Measurements from ENCODE around the gene STK24.

STK24 gene

GRCh38 chr13:98467263-98467985, 109.5 kb downstream of the STK24 start:
- no peak for DNase-seq

GRCh38 chr13:98466634-98467236, 110.2 kb downstream of the STK24 start:
- DNase-seq = peak; percentile 64

GRCh38 chr13:98462946-98463345, 114.0 kb downstream of the STK24 start:
- DNase-seq = no peak

- DNase-seq = no peak
Measured at GRCh38 chr13:98462241-98462882, 114.5 kb downstream of the STK24 start.

- DNase-seq = no peak
Measured at GRCh38 chr13:98461486-98462240, 115.2 kb downstream of the STK24 start.

GRCh38 chr13:98460516-98460915, 116.4 kb downstream of the STK24 start:
- no peak for DNase-seq

- no peak for DNase-seq
Measured at GRCh38 chr13:98459721-98460370, 117.1 kb downstream of the STK24 start.

GRCh38 chr13:98459171-98459681, 117.7 kb downstream of the STK24 start:
- no peak for DNase-seq

GRCh38 chr13:98458431-98458830, 118.5 kb downstream of the STK24 start:
- no peak for DNase-seq

GRCh38 chr13:98457053-98457452, 119.9 kb downstream of the STK24 start:
- DNase-seq = no peak

GRCh38 chr13:98456413-98456845, 120.5 kb downstream of the STK24 start:
- DNase-seq = no peak

GRCh38 chr13:98454389-98454881, 122.5 kb downstream of the STK24 start:
- no peak for DNase-seq

GRCh38 chr13:98452851-98453843, 123.8 kb downstream of the STK24 start:
- no peak for DNase-seq

GRCh38 chr13:98451676-98452470, 125.0 kb downstream of the STK24 start:
- no peak for DNase-seq

- DNase-seq = no peak
Measured at GRCh38 chr13:98450539-98451111, 126.3 kb downstream of the STK24 start.

GRCh38 chr13:98450026-98450425, 126.9 kb downstream of the STK24 start:
- no peak for DNase-seq

GRCh38 chr13:98449273-98449672, 127.6 kb downstream of the STK24 start:
- DNase-seq = no peak

- no peak for DNase-seq
Measured at GRCh38 chr13:98448642-98448928, 128.3 kb downstream of the STK24 start.

- DNase-seq = peak; percentile 35
Measured at GRCh38 chr13:98447881-98448641, 128.8 kb downstream of the STK24 start.

All from stimulated activated CD4-positive, alpha-beta T cell treated with anti-CD3 and anti-CD28 coated beads, Interleukin-4, amount 100 ng/mL, for 24 hours (primary cell).